Vagina (tissue), 2 donors: ENCODE results near the gene SNX24. TPM values are rescaled to one million over a fixed set of nuclear protein-coding genes. Genes with fewer than 3 reads are reported as not detected.

Experiments used
- DNase-seq, 2 donors: peaks; one replicate each; pipeline ENCODE4 v3.0.0-alpha.2; 2017; ENCODE audit errors: extremely low spot score in 2 of 2
- H3K27ac ChIP-seq: fragments of 200-600 bp; sonication (generic); one replicate; pipeline ENCODE4 v1.5.1; 2019
- H3K27me3 ChIP-seq: fragments of 200-600 bp; sonication (generic); one replicate; pipeline ENCODE4 v1.5.1; 2019
- H3K36me3 ChIP-seq, 2 donors: fragments of 200-600 bp; sonication (generic); one replicate each; pipeline ENCODE4 v1.5.1; 2017 to 2019
- H3K4me1 ChIP-seq: fragments of 200-600 bp; sonication (generic); one replicate; pipeline ENCODE4 v1.5.1; 2019
- H3K4me3 ChIP-seq, 2 donors: fragments of 200-600 bp; sonication (generic); 1 replicate in 1 of 2; 2 replicates in 1 of 2; pipeline ENCODE4 v1.5.1; 2016 to 2019
- H3K9me3 ChIP-seq: fragments of 200-600 bp; sonication (generic); one replicate; pipeline ENCODE4 v1.5.1; 2019
- POLR2A ChIP-seq, 2 donors: fragments of 450-650 bp; IDR thresholded peaks; one replicate each; pipeline ENCODE4 v1.6.1; 2017; ENCODE audit warnings: antibody characterized with exemption in 2 of 2, mild to moderate bottlenecking in 2 of 2, moderate library complexity in 2 of 2
- POLR2AphosphoS5 ChIP-seq, 2 donors: sonication (generic); formaldehyde crosslinking; IDR thresholded peaks; one replicate each; pipeline ENCODE4 v1.9.0; 2017; ENCODE audit warnings: antibody characterized with exemption in 2 of 2, mild to moderate bottlenecking in 2 of 2, low read depth in 1 of 2; ENCODE audit not compliant: insufficient read depth in 1 of 2
- intact Hi-C: fragments of 100-400 bp; cut with DNase I; formaldehyde crosslinking; loops from one replicate; pipeline ENCODE4 v1.15.1; 2023
- total RNA-seq: library from RNA; depleted of rRNA; stranded (reverse); fragments of >200 nt; gene quantifications from one replicate; pipeline ENCODE4 v1.2.3, GENCODE V29; 2016
- TF ChIP-seq, protein P1 (sequence below), 3 experiments: fragments of 450-650 bp in 2 of 3; fragments of 200-600 bp in 1 of 3; sonication (generic) in 1 of 3; IDR thresholded peaks; one replicate each; pipeline ENCODE4 v1.5.1; 2017 to 2019; ENCODE audit warnings: antibody characterized with exemption in 3 of 3, mild to moderate bottlenecking in 2 of 3, moderate library complexity in 2 of 3

SNX24 gene
- total RNA-seq, 1 donor from 2014 or later: 19.4 TPM

DNA sequence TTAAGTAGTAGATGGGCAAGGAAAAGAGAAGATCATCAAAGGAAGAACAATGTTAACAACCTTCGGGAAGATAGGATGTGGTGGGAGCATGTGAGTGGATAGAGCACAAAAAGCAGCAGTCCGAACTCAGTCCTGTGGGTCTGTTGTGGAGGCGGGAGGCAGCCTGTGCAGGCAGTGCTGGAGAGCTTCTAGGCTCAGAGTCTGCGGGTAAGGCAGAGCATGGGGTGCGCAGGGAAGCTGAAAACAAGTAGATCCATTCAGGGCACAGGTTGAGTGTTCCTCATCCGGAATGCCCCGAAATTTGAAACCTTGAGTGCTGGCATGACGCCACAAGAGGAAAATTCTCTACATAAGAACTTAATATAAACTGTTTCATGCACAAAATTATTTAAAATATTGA, 106.2 kb downstream of the SNX24 start:
- Histone ChIP-seq H3K4me1 (no peaks in the 10 kb centered on the region), H3K27me3 (no peaks in the 10 kb centered on the region), H3K4me3 (no peak overlapping the region), H3K27ac (no peak overlapping the region), H3K9me3 (no peaks in the 10 kb centered on the region), H3K36me3 (no peaks in the 10 kb centered on the region)
- TF ChIP-seq POLR2AphosphoS5 (IDR thresholded peaks at IDR 0.05; ENCODE audit: insufficient read depth in 1 of 2, low read depth in 1 of 2): no peak
- no peak for TF ChIP-seq POLR2A (IDR thresholded peaks at IDR 0.05)
- TF ChIP-seq, protein P1, sequence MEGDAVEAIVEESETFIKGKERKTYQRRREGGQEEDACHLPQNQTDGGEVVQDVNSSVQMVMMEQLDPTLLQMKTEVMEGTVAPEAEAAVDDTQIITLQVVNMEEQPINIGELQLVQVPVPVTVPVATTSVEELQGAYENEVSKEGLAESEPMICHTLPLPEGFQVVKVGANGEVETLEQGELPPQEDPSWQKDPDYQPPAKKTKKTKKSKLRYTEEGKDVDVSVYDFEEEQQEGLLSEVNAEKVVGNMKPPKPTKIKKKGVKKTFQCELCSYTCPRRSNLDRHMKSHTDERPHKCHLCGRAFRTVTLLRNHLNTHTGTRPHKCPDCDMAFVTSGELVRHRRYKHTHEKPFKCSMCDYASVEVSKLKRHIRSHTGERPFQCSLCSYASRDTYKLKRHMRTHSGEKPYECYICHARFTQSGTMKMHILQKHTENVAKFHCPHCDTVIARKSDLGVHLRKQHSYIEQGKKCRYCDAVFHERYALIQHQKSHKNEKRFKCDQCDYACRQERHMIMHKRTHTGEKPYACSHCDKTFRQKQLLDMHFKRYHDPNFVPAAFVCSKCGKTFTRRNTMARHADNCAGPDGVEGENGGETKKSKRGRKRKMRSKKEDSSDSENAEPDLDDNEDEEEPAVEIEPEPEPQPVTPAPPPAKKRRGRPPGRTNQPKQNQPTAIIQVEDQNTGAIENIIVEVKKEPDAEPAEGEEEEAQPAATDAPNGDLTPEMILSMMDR (IDR thresholded peaks at IDR 0.05): no peak
- intact Hi-C loops: no loop called here
- no peak for DNase-seq

DNA sequence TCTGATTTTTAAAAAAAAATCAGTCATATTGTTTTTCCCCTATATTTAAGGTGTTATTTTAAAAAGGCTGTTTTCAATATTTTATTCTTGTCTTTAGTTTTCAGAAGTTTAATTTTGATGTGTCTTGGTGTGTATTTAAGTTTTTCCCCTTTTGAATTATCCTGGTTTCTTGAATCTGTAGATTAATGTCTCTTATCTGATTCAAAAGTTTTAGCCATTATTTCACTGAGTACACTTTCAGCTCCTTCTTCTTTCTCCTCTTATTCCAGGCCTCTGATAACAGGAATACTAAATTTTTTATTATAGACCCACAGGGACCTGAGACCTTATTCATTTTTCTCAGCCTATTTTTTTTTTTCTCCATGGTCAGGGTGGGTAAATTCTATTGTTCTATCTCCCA, 109.3 kb downstream of the SNX24 start:
- Histone ChIP-seq H3K36me3 (no peaks in the 10 kb centered on the region), H3K27ac (no peak overlapping the region), H3K9me3 (no peaks in the 10 kb centered on the region), H3K4me1 (no peaks in the 10 kb centered on the region), H3K4me3 (no peak overlapping the region), H3K27me3 (no peaks in the 10 kb centered on the region)
- intact Hi-C loops: loop anchor here (1.0 kb wide), 1 partner anchor 76 kb away; no protein-coding TSS in a partner anchor
- TF ChIP-seq, protein P1 (IDR thresholded peaks at IDR 0.05): no peak
- TF ChIP-seq POLR2AphosphoS5 (IDR thresholded peaks at IDR 0.05; ENCODE audit: insufficient read depth in 1 of 2, low read depth in 1 of 2): no peak
- no peak for TF ChIP-seq POLR2A (IDR thresholded peaks at IDR 0.05)
- DNase-seq: no peak

DNA sequence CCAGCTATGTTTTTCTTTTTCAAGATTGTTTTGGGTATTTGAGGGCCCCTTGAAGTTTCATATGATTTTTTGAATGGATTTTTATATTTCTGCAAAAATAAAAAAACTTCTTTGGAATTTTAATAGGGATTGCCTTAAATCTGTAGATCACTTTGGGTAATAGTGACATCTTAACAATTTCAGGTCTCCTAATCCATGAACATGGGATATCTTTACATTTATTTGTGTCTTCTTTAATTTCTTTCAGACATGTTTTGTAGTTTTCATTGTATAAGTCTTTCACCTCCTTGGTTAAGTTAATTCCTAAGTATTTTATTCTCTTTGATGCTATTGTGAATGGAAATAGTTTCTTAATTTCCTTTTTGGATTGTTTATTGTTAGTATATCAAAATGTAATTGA, 112.0 kb downstream of the SNX24 start:
- DNase-seq: no peak
- TF ChIP-seq POLR2AphosphoS5 (IDR thresholded peaks at IDR 0.05; ENCODE audit: insufficient read depth in 1 of 2, low read depth in 1 of 2) (no peak), POLR2A (IDR thresholded peaks at IDR 0.05) (no peak)
- TF ChIP-seq, protein P1 (IDR thresholded peaks at IDR 0.05): no peak
- intact Hi-C loops: no loop called here
- no peaks in the 10 kb centered on the region for H3K4me1 ChIP-seq
- no peak overlapping the region for H3K4me3 ChIP-seq
- H3K36me3 ChIP-seq: no peaks in the 10 kb centered on the region
- no peaks in the 10 kb centered on the region for H3K9me3 ChIP-seq
- H3K27ac ChIP-seq: no peak overlapping the region
- no peaks in the 10 kb centered on the region for H3K27me3 ChIP-seq

DNA sequence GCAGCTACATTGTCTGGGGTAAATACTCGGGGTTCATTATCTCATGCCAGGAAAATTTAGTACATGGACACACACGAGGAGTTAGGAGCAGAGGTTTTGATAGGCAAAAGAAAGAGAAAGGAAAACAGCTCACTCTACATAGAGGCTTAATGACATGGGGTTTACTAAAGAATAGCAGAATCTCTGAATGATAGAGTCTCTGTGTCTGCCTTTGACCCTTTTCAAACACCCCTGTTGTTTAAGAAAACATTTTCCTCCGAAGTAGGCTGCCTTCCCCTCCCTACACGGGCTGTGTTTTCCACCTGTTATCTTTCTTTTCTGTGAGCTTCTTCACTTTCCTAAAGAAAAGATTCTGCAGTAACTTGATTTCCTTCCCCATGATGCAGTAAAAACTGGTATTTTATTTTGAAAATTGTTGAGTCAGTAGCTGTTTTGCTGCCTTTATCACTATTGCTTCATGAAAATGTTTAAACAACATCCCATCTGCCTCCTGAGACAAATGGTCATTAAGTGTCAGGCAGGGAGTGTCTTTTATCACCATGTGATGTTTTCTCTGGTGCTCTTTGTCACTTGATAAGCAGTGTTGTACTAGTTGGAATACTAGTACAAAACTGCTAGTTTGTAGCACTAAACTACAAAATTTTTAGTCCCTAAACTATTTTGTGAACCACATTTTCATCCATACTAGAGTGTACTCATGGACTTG, 114.5 kb downstream of the SNX24 start:
- H3K36me3 ChIP-seq: no peaks in the 10 kb centered on the region
- DNase-seq: no peak
- TF ChIP-seq POLR2AphosphoS5 (IDR thresholded peaks at IDR 0.05; ENCODE audit: insufficient read depth in 1 of 2, low read depth in 1 of 2) (no peak), POLR2A (IDR thresholded peaks at IDR 0.05) (no peak)
- TF ChIP-seq, protein P1 (IDR thresholded peaks at IDR 0.05): no peak
- no peaks in the 10 kb centered on the region for H3K9me3 ChIP-seq
- H3K4me1 ChIP-seq: no peaks in the 10 kb centered on the region
- intact Hi-C loops: no loop called here
- H3K4me3 ChIP-seq: no peak overlapping the region
- H3K27me3 ChIP-seq: no peaks in the 10 kb centered on the region
- H3K27ac ChIP-seq: no peak overlapping the region

DNA sequence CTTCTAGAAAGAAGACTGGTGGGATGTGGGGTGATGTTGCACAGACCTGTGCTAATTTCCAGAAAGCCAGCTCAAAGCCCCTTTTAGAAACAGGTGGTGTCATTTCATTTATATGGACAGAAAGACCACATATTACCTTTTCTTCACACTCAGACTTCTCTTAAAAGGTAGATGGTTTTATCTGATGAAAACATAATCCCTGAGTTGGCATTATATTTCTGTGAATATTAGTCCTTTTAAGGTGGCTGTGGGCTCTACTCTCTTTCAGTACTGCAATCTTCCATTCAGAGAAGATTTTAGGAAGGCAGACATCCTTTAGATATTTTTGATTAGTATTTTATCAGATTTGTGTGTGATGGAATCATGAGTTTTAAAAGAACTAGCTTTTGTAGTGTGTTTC, 117.9 kb downstream of the SNX24 start:
- no peaks in the 10 kb centered on the region for H3K27me3 ChIP-seq
- no peak overlapping the region for H3K4me3 ChIP-seq
- intact Hi-C loops: no loop called here
- no peak for DNase-seq
- no peaks in the 10 kb centered on the region for H3K4me1 ChIP-seq
- TF ChIP-seq POLR2A (IDR thresholded peaks at IDR 0.05): no peak
- TF ChIP-seq, protein P1 (IDR thresholded peaks at IDR 0.05): no peak
- TF ChIP-seq POLR2AphosphoS5 (IDR thresholded peaks at IDR 0.05; ENCODE audit: insufficient read depth in 1 of 2, low read depth in 1 of 2): no peak
- H3K27ac ChIP-seq: no peak overlapping the region
- no peaks in the 10 kb centered on the region for H3K36me3 ChIP-seq
- H3K9me3 ChIP-seq: no peaks in the 10 kb centered on the region
